CD4-positive, CD25-positive, alpha-beta regulatory T cell (primary cell): ENCODE measurements around the gene ESRRA. TPM values are rescaled to one million over a fixed set of nuclear protein-coding genes. Genes with fewer than 3 reads are reported as not detected.

Source experiments
- ATAC-seq, 2 donors: fragments of 150-1000 bp; cut with Tn5 transposase; one replicate each; pipeline ENCODE4 v1.10.0; 2021; ENCODE audit warnings: low read depth in 2 of 2, moderate number of reproducible peaks in 2 of 2, moderate library complexity in 1 of 2
- DNase-seq, 3 donors: peaks; one replicate each; pipeline versions ENCODE4 v3.0.0 to v3.0.0-alpha.2; 2012 to 2022; ENCODE audit warnings: mixed read lengths in 1 of 3
- H3K27ac ChIP-seq: one replicate; pipeline ENCODE4 v1.7.0; 2013; ENCODE audit warnings: mild to moderate bottlenecking, low read length; ENCODE audit not compliant: insufficient read depth, poor library complexity, severe bottlenecking
- H3K27me3 ChIP-seq: one replicate; pipeline ENCODE4 v1.7.0; 2013; ENCODE audit warnings: low read length; ENCODE audit not compliant: control insufficient read depth, insufficient read depth
- H3K36me3 ChIP-seq: one replicate; pipeline ENCODE4 v1.7.0; 2013; ENCODE audit warnings: mild to moderate bottlenecking, low read length, moderate library complexity; ENCODE audit not compliant: control insufficient read depth, insufficient read depth
- H3K4me1 ChIP-seq: 2 replicates; pipeline ENCODE4 v1.7.0; 2013; ENCODE audit warnings: mild to moderate bottlenecking, low read length; ENCODE audit not compliant: insufficient read depth, control insufficient read depth, poor library complexity, severe bottlenecking
- H3K4me3 ChIP-seq: one replicate; pipeline ENCODE4 v1.7.0; 2013; ENCODE audit warnings: low read depth, mild to moderate bottlenecking, low read length, moderate library complexity
- H3K9me3 ChIP-seq, 2 experiments: 1 replicate in 1 of 2; 2 replicates in 1 of 2; pipeline ENCODE4 v1.7.0; 2013; ENCODE audit warnings: low read length in 2 of 2, mild to moderate bottlenecking in 1 of 2, moderate library complexity in 1 of 2; ENCODE audit not compliant: control insufficient read depth in 2 of 2
- H3K27ac Mint-ChIP-seq, 3 donors: one replicate each; pipeline ENCODE4 v1.8.0; 2020 to 2022; ENCODE audit warnings: mild to moderate bottlenecking in 3 of 3, mixed read lengths in 3 of 3, moderate library complexity in 2 of 3
- H3K27me3 Mint-ChIP-seq: one replicate; pipeline ENCODE4 v1.8.0; 2022; ENCODE audit warnings: mild to moderate bottlenecking, mixed read lengths
- H3K36me3 Mint-ChIP-seq: one replicate; pipeline ENCODE4 v1.8.0; 2020; ENCODE audit warnings: mixed read lengths
- H3K4me1 Mint-ChIP-seq, 4 donors: one replicate each; pipeline ENCODE4 v1.8.0; 2020 to 2022; ENCODE audit warnings: mixed read lengths in 4 of 4, mild to moderate bottlenecking in 1 of 4
- H3K4me3 Mint-ChIP-seq, 4 donors: one replicate each; pipeline ENCODE4 v1.8.0; 2020 to 2022; ENCODE audit warnings: mild to moderate bottlenecking in 4 of 4, mixed read lengths in 4 of 4, moderate library complexity in 3 of 4
- H3K9me3 Mint-ChIP-seq, 7 donors: one replicate each; pipeline ENCODE4 v1.8.0; 2020 to 2022; ENCODE audit warnings: mixed read lengths in 7 of 7, mild to moderate bottlenecking in 3 of 7, moderate library complexity in 2 of 7
- polyA plus RNA-seq, 4 donors: library from polyadenylated mRNA; unstranded; fragments of 300-500 nt; fragmentation: Illumina TruSeq; gene quantifications; one replicate each; pipeline ENCODE4 v1.2.3, GENCODE V29; 2021
- total RNA-seq: library from RNA; stranded (reverse); gene quantifications from one replicate; pipeline ENCODE4 v1.2.3, GENCODE V29; 2022

ESRRA gene
- total and polyA plus RNA-seq, 5 donors from 2014 or later, result 6.0 to 28.6 (median 6.6) TPM

DNA sequence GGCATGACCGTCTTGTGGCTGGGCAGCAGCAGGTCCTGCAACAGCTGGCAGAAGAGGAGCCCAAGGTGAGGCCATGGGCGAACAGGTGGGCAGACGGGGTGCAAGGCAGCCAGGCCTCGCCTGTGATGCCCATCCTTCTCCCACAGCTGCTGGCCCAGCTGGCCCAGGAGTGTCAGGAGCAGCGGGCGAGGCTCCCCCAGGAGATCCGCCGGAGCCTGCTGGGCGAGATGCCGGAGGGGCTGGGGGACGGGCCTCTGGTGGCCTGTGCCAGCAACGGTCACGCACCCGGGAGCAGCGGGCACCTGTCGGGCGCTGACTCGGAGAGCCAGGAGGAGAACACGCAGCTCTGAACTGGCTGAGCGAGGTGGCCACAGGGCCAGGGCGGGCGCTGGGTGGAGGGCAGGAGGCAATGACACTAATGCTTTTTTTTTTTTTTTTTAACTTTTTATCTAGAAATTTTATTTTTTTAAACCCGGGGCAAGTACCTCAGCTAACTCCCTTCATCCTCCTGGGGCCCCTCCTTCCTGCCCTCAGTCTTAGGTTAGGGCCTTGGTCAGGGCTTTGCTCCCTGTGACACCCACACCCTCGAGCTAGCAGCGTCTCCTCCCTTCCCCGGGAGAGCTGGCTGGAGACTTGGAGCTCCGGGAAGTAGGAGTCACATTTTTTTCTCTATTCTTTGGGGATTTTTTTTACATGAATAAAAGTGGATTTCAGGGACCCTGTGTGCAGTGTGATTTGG is 37.9 kb upstream of the ESRRA start:
- peaks cover 27% of the 10 kb centered on the region for H3K4me1 ChIP-seq
- DNase-seq, result no peak
- no peaks in the 10 kb centered on the region for H3K36me3 ChIP-seq
- Mint-ChIP-seq H3K27me3 (peaks cover 8% of the 10 kb centered on the region), H3K27ac (peak overlapping the region in 2 of 3 donors; percentile 65 to 77), H3K4me3 (peak overlapping the region in 2 of 4 donors; percentile 78 to 96), H3K36me3 (no peaks in the 10 kb centered on the region), H3K4me1 (peaks cover 0 to 33% (median 19%) of the 10 kb centered on the region in 4 donors), H3K9me3 (peaks cover 0 to 3% (median 0%) of the 10 kb centered on the region in 7 donors)
- no peak for ATAC-seq
- no peak overlapping the region for H3K27ac ChIP-seq
- H3K4me3 ChIP-seq, result no peak overlapping the region
- no peaks in the 10 kb centered on the region for H3K9me3 ChIP-seq
- H3K27me3 ChIP-seq, result no peaks in the 10 kb centered on the region

DNA sequence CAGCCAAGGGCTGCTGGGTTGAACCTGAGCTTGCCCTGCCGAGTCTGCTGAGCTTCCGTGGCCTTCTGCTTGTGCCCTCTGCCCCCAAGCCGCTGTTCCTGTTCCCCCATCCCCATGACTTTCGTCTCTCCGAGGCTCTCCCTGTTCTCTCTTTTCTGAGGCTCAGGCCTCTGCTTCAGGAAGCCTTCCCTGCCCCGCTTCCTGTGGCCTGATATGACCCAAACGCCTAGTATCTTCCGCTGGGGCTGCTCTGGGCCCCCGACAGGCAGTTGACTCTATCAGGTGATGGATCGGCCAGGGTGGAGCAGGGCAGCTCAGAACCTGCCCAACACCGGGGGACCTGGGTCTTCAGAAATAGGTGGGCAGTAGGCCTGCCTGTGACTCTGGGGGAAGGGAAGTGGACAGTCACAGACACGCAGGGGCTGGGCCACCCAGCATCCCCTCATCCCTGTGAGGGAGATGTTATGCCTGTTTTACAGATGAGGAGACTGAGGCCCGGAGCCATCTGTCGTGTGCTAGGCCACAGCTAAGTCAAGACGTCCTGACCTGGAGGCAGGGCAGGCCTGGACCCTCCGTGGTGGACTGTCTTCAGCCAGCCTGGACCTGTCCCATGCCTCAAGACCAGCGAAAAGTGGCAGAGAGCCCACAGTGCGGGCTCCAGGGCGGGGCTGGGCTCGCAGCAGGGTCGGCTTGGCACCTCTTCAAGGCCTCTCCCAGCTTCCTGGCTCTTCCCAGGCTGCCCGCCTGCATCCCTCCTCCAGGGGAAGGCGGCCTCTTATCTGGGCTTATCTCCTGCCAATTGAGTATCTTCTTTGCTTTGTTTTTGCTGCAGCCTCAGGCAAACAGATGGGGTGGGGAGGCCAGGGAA is 37.1 kb upstream of the ESRRA start:
- no peaks in the 10 kb centered on the region for H3K9me3 ChIP-seq
- peaks cover 27% of the 10 kb centered on the region for H3K4me1 ChIP-seq
- peak overlapping the region; percentile 92 to 97 (median 96) for H3K4me3 Mint-ChIP-seq
- H3K27me3 Mint-ChIP-seq, result peaks cover 8% of the 10 kb centered on the region
- peak overlapping the region; percentile 92 to 98 (median 95) for H3K27ac Mint-ChIP-seq
- DNase-seq (no peak), ATAC-seq (no peak)
- H3K36me3 ChIP-seq, result no peaks in the 10 kb centered on the region
- H3K27ac ChIP-seq, result peak overlapping the region; percentile 98
- H3K27me3 ChIP-seq, result no peaks in the 10 kb centered on the region
- H3K4me1 Mint-ChIP-seq, result peaks cover 0 to 33% (median 19%) of the 10 kb centered on the region in 4 donors
- H3K36me3 Mint-ChIP-seq, result no peaks in the 10 kb centered on the region
- H3K9me3 Mint-ChIP-seq, result peaks cover 0 to 3% (median 0%) of the 10 kb centered on the region in 7 donors
- H3K4me3 ChIP-seq, result peak overlapping the region; percentile 59

- H3K9me3 Mint-ChIP-seq, result peaks cover 0 to 3% (median 0%) of the 10 kb centered on the region in 7 donors
- no peaks in the 10 kb centered on the region for H3K36me3 Mint-ChIP-seq
- no peaks in the 10 kb centered on the region for H3K27me3 ChIP-seq
- peak overlapping the region; percentile 92 to 97 (median 96) for H3K4me3 Mint-ChIP-seq
- H3K36me3 ChIP-seq, result no peaks in the 10 kb centered on the region
- peak in 1 of 3 donors; percentile 58 for DNase-seq
- H3K9me3 ChIP-seq, result no peaks in the 10 kb centered on the region
- H3K4me3 ChIP-seq, result peak overlapping the region; percentile 59
- peak overlapping the region; percentile 77 to 98 (median 95) for H3K27ac Mint-ChIP-seq
- peaks cover 8% of the 10 kb centered on the region for H3K27me3 Mint-ChIP-seq
- no peak for ATAC-seq
- H3K4me1 ChIP-seq, result peaks cover 27% of the 10 kb centered on the region
- peak overlapping the region; percentile 98 for H3K27ac ChIP-seq
- peaks cover 0 to 33% (median 19%) of the 10 kb centered on the region in 4 donors for H3K4me1 Mint-ChIP-seq
These were observed 36.3 kb upstream of the ESRRA start for GRCh38 chr11:64268893-64269539.

- peak; percentile 72 to 75 for ATAC-seq
- Histone ChIP-seq H3K4me3 (peak overlapping the region; percentile 84), H3K36me3 (no peaks in the 10 kb centered on the region), H3K27ac (peak overlapping the region; percentile 98), H3K4me1 (peaks cover 27% of the 10 kb centered on the region), H3K27me3 (no peaks in the 10 kb centered on the region), H3K9me3 (no peaks in the 10 kb centered on the region)
- H3K4me3 Mint-ChIP-seq, result peak overlapping the region; percentile 92 to 97 (median 96)
- peak; percentile 95 to 99 (median 96) for DNase-seq
- peak overlapping the region; percentile 96 to 99 (median 98) for H3K27ac Mint-ChIP-seq
- peaks cover 8% of the 10 kb centered on the region for H3K27me3 Mint-ChIP-seq
- H3K4me1 Mint-ChIP-seq, result peaks cover 0 to 33% (median 18%) of the 10 kb centered on the region in 4 donors
- H3K9me3 Mint-ChIP-seq, result peaks cover 0 to 3% (median 0%) of the 10 kb centered on the region in 7 donors
- H3K36me3 Mint-ChIP-seq, result no peaks in the 10 kb centered on the region
These were observed 35.6 kb upstream of the ESRRA start for GRCh38 chr11:64269540-64270220.

DNA sequence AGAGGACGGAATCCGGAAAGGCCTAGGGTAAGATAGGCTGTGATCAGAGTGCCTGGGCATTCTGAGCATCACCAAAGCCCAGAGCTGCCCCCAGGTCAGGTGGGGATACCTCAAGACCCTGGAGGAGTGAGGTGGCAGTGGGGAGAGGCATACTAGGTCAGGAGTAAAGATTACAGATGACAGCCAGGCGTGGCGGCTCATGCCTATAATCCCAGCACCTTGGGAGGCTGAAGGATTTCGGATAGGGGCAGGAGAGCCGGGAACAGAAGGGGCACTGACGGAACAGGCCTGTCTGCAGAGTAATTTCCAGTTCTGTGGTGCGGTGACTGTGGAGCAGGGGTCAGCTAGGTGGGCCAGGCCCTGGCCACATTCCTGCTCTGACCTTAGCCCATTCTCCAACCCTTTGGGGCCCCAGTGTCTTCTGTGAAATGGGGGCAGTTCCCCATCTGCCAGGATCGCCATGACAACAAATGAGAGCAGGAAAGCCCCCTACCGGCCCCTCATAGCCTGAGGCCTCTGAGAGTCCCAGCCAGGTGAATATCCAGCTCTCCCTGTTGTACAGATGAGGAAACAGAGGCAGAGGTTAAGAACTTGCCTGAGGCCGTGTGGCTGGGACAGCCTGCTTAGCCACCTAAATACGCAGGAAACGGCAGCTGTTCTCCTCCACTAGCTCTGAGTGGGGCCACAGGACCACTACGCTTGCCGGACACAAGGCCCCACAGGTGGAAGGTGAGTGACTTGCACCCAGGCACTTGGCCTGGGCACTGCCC is 30.1 kb upstream of the ESRRA start:
- no peak overlapping the region for H3K27ac ChIP-seq
- no peak overlapping the region for H3K4me3 ChIP-seq
- no peak for DNase-seq
- peak overlapping the region in 1 of 4 donors; percentile 61 for H3K4me3 Mint-ChIP-seq
- H3K9me3 ChIP-seq, result no peaks in the 10 kb centered on the region
- peaks cover 0 to 2% (median 0%) of the 10 kb centered on the region in 7 donors for H3K9me3 Mint-ChIP-seq
- H3K4me1 ChIP-seq, result peaks cover 12% of the 10 kb centered on the region
- H3K27ac Mint-ChIP-seq, result no peak overlapping the region
- peaks cover 0 to 10% (median 5%) of the 10 kb centered on the region in 4 donors for H3K4me1 Mint-ChIP-seq
- H3K36me3 Mint-ChIP-seq, result peaks cover 2% of the 10 kb centered on the region
- peaks cover 14% of the 10 kb centered on the region for H3K36me3 ChIP-seq
- no peak for ATAC-seq
- H3K27me3 ChIP-seq, result no peaks in the 10 kb centered on the region
- H3K27me3 Mint-ChIP-seq, result peaks cover 3% of the 10 kb centered on the region

DNA sequence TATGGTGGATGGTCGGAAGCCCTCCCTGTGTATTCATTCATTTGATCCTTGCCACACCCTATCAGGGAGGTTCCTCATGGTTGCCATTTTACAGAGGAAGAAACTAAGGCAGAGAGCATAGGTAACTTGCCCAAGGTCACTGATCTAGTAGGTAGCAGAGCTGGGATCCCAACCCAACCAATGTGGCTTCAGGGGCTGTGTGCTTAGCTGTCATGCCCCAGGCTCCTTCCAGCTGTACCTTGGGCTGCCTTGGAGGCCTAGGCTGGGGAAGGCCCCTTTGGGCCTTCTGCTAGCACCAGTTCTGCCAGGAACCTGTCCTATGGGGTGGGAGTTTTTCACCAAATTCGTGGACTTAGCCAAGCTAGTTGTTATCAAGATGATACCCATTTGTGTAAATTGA is 29.5 kb upstream of the ESRRA start:
- peaks cover 2% of the 10 kb centered on the region for H3K36me3 Mint-ChIP-seq
- Histone ChIP-seq H3K27ac (no peak overlapping the region), H3K4me3 (no peak overlapping the region), H3K4me1 (peaks cover 6% of the 10 kb centered on the region), H3K36me3 (peaks cover 14% of the 10 kb centered on the region), H3K27me3 (no peaks in the 10 kb centered on the region), H3K9me3 (no peaks in the 10 kb centered on the region)
- peak overlapping the region in 2 of 4 donors; percentile 38 for H3K4me3 Mint-ChIP-seq
- DNase-seq, result no peak
- no peak for ATAC-seq
- peaks cover 0 to 8% (median 3%) of the 10 kb centered on the region in 4 donors for H3K4me1 Mint-ChIP-seq
- H3K27me3 Mint-ChIP-seq, result no peaks in the 10 kb centered on the region
- H3K9me3 Mint-ChIP-seq, result no peaks in the 10 kb centered on the region
- H3K27ac Mint-ChIP-seq, result no peak overlapping the region
